Measurements from ENCODE around the gene PRDM11.

PRDM11 gene

GRCh38 chr11:45158210-45158731 is 11.8 kb downstream of the PRDM11 start:
- no peak for DNase-seq

- DNase-seq = no peak
These were observed 12.6 kb downstream of the PRDM11 start for GRCh38 chr11:45158891-45159605.

GRCh38 chr11:45159781-45160365 is 13.4 kb downstream of the PRDM11 start:
- no peak for DNase-seq

GRCh38 chr11:45161252-45162063 is 15.0 kb downstream of the PRDM11 start:
- DNase-seq = no peak

GRCh38 chr11:45162064-45162375 is 15.6 kb downstream of the PRDM11 start:
- DNase-seq = no peak

GRCh38 chr11:45162916-45163879 is 16.8 kb downstream of the PRDM11 start:
- no peak for DNase-seq

GRCh38 chr11:45163956-45164575 is 17.6 kb downstream of the PRDM11 start:
- DNase-seq = no peak

GRCh38 chr11:45165386-45165785 is 18.9 kb downstream of the PRDM11 start:
- no peak for DNase-seq

GRCh38 chr11:45165806-45166603 is 19.6 kb downstream of the PRDM11 start:
- no peak for DNase-seq

- DNase-seq = no peak
These were observed 20.1 kb downstream of the PRDM11 start for GRCh38 chr11:45166604-45166897.

- no peak for DNase-seq
These were observed 20.8 kb downstream of the PRDM11 start for GRCh38 chr11:45167283-45167682.

- no peak for DNase-seq
These were observed 22.1 kb downstream of the PRDM11 start for GRCh38 chr11:45168366-45169130.

GRCh38 chr11:45169310-45170072 is 23.1 kb downstream of the PRDM11 start:
- DNase-seq = no peak

- DNase-seq = no peak
These were observed 24.0 kb downstream of the PRDM11 start for GRCh38 chr11:45170484-45170883.

- DNase-seq = no peak
These were observed 25.1 kb downstream of the PRDM11 start for GRCh38 chr11:45171550-45171949.

GRCh38 chr11:45173064-45173463 is 26.6 kb downstream of the PRDM11 start:
- no peak for DNase-seq

- no peak for DNase-seq
These were observed 27.9 kb downstream of the PRDM11 start for GRCh38 chr11:45174168-45174835.

GRCh38 chr11:45174963-45175362 is 28.5 kb downstream of the PRDM11 start:
- no peak for DNase-seq

GRCh38 chr11:45176996-45177395 is 30.6 kb downstream of the PRDM11 start:
- DNase-seq = no peak
